ENCODE measurements around the gene RNF169.

RNF169 gene

GRCh38 chr11:74748211-74749126 lies at the start of gene RNF169:
Gene RNF169 (plus strand): TSS chr11:74748849. CDS start chr11:74748881, 32 bp downstream.
- peak; percentile 75 to 80 for DNase-seq

GRCh38 chr11:74699615-74700396 lies 48.8 kb upstream of the RNF169 start:
- no peak for DNase-seq

- no peak for DNase-seq
Observed at GRCh38 chr11:74701351-74701750, 47.3 kb upstream of the RNF169 start.

GRCh38 chr11:74702383-74703007 lies 46.2 kb upstream of the RNF169 start:
- peak; percentile 57 to 64 for DNase-seq

GRCh38 chr11:74703211-74703610 lies 45.4 kb upstream of the RNF169 start:
- DNase-seq = no peak

GRCh38 chr11:74707182-74707581 lies 41.5 kb upstream of the RNF169 start:
- DNase-seq = no peak

GRCh38 chr11:74707602-74708510 lies 40.8 kb upstream of the RNF169 start:
- DNase-seq = no peak

- no peak for DNase-seq
Observed at GRCh38 chr11:74709175-74709574, 39.5 kb upstream of the RNF169 start.

GRCh38 chr11:74710281-74710938 lies 38.2 kb upstream of the RNF169 start:
- no peak for DNase-seq

GRCh38 chr11:74713686-74714085 lies 35.0 kb upstream of the RNF169 start:
- DNase-seq = no peak

- DNase-seq = peak in 1 of 2 donors; percentile 16
Observed at GRCh38 chr11:74714904-74715303, 33.7 kb upstream of the RNF169 start.

GRCh38 chr11:74717221-74717969 lies 31.3 kb upstream of the RNF169 start:
- no peak for DNase-seq

- no peak for DNase-seq
Observed at GRCh38 chr11:74719011-74719410, 29.6 kb upstream of the RNF169 start.

GRCh38 chr11:74720596-74721478 lies 27.8 kb upstream of the RNF169 start:
- no peak for DNase-seq

- no peak for DNase-seq
Observed at GRCh38 chr11:74721479-74721835, 27.2 kb upstream of the RNF169 start.

- DNase-seq = no peak
Observed at GRCh38 chr11:74723511-74723910, 25.1 kb upstream of the RNF169 start.

- no peak for DNase-seq
Observed at GRCh38 chr11:74725701-74726100, 22.9 kb upstream of the RNF169 start.

GRCh38 chr11:74726547-74727182 lies 22.0 kb upstream of the RNF169 start:
- peak; percentile 55 to 56 for DNase-seq

- DNase-seq = no peak
Observed at GRCh38 chr11:74729397-74729796, 19.3 kb upstream of the RNF169 start.
